ENCODE data around the gene ANGPTL5. TPM values are rescaled to one million over a fixed set of nuclear protein-coding genes. Genes with fewer than 3 reads are reported as not detected.
"Not testable (repeated sequence)": the region's sequence is repeated elsewhere in the genome, so short reads cannot be mapped to it uniquely, and the experiment has no call there.

Gene ANGPTL5
- not detected in 2 replicates for total RNA-seq

- H3K4me1 Mint-ChIP-seq = peaks cover 27% of the 10 kb centered on the region
- no peak for ATAC-seq (ENCODE audit: low read depth)
- H3K27me3 Mint-ChIP-seq = peaks cover 5% of the 10 kb centered on the region
- peaks cover 4% of the 10 kb centered on the region for H3K36me3 Mint-ChIP-seq (ENCODE audit: low read depth)
- intact Hi-C loops (cut with micrococcal nuclease) = loop anchor here (5.0 to 10.0 kb wide), 5 partner anchors 351 to 1191 kb away; partner anchors contain the start of genes DCUN1D5, DYNC2H1 and TMEM123
- H3K9me3 Mint-ChIP-seq = no peaks in the 10 kb centered on the region
- peak within 1 kb of the TSS; percentile 94 for H3K4me3 Mint-ChIP-seq
- peak within 1 kb of the TSS; percentile 95 for H3K27ac Mint-ChIP-seq
- DNase-seq = no peak
- ChIA-PET CTCF (no interaction called here), POLR2A (no interaction called here)
- TF ChIP-seq CTCF (IDR thresholded peaks at IDR 0.05) = no peak
Observed at GRCh38 chr11:101916422-101916821, at the start of gene ANGPTL5. ANGPTL5 (minus strand) TSS chr11:101916522; CDS start chr11:101907909, 8,613 bp downstream.

GRCh38 chr11:101964200-101964599 lies 47.9 kb upstream of the ANGPTL5 start:
- H3K27me3 Mint-ChIP-seq; DNase-seq; POLR2A ChIA-PET; H3K27ac Mint-ChIP-seq; H3K9me3 Mint-ChIP-seq; H3K4me1 Mint-ChIP-seq; H3K4me3 Mint-ChIP-seq; intact Hi-C loops (cut with micrococcal nuclease); ATAC-seq (ENCODE audit: low read depth); CTCF ChIA-PET: not testable (repeated sequence)
- H3K36me3 Mint-ChIP-seq (ENCODE audit: low read depth) = peaks cover 11% of the 10 kb centered on the region

GRCh38 chr11:101960231-101960630 lies 43.9 kb upstream of the ANGPTL5 start:
- DNase-seq (no peak), ATAC-seq (ENCODE audit: low read depth) (no peak)
- no peaks in the 10 kb centered on the region for H3K4me1 Mint-ChIP-seq
- intact Hi-C loops (cut with micrococcal nuclease) = no loop called here
- H3K27me3 Mint-ChIP-seq = no peaks in the 10 kb centered on the region
- CTCF ChIA-PET = no interaction called here
- POLR2A ChIA-PET = no interaction called here
- TF ChIP-seq CTCF (IDR thresholded peaks at IDR 0.05) = no peak
- H3K9me3 Mint-ChIP-seq = peaks cover 2% of the 10 kb centered on the region
- H3K27ac Mint-ChIP-seq = no peak overlapping the region
- no peak overlapping the region for H3K4me3 Mint-ChIP-seq
- peaks cover 12% of the 10 kb centered on the region for H3K36me3 Mint-ChIP-seq (ENCODE audit: low read depth)

- DNase-seq (no peak), ATAC-seq (ENCODE audit: low read depth) (no peak)
- no peak overlapping the region for H3K4me3 Mint-ChIP-seq
- CTCF ChIA-PET = no interaction called here
- H3K27ac Mint-ChIP-seq = no peak overlapping the region
- POLR2A ChIA-PET = no interaction called here
- intact Hi-C loops (cut with micrococcal nuclease) = no loop called here
- peaks cover 3% of the 10 kb centered on the region for H3K36me3 Mint-ChIP-seq (ENCODE audit: low read depth)
- H3K27me3 Mint-ChIP-seq = no peaks in the 10 kb centered on the region
- H3K4me1 Mint-ChIP-seq = no peaks in the 10 kb centered on the region
- TF ChIP-seq CTCF (IDR thresholded peaks at IDR 0.05) = no peak
- H3K9me3 Mint-ChIP-seq = peaks cover 2% of the 10 kb centered on the region
Observed at GRCh38 chr11:101955701-101956100, 39.4 kb upstream of the ANGPTL5 start.

- Mint-ChIP-seq H3K4me3 (no peak overlapping the region), H3K4me1 (no peaks in the 10 kb centered on the region), H3K36me3 (ENCODE audit: low read depth) (peaks cover 3% of the 10 kb centered on the region), H3K27me3 (no peaks in the 10 kb centered on the region), H3K9me3 (peaks cover 2% of the 10 kb centered on the region), H3K27ac (no peak overlapping the region)
- CTCF ChIA-PET = no interaction called here
- TF ChIP-seq CTCF (IDR thresholded peaks at IDR 0.05) = no peak
- POLR2A ChIA-PET = no interaction called here
- intact Hi-C loops (cut with micrococcal nuclease) = no loop called here
- DNase-seq = no peak
- no peak for ATAC-seq (ENCODE audit: low read depth)
Observed at GRCh38 chr11:101955278-101955677, 39.0 kb upstream of the ANGPTL5 start.

- no peak for TF ChIP-seq CTCF (IDR thresholded peaks at IDR 0.05)
- CTCF ChIA-PET = interaction anchor here (1.1 kb wide), 1 partner anchor 18 kb away, joined by 3 read pairs; no protein-coding TSS in a partner anchor
- H3K4me3 Mint-ChIP-seq = no peak overlapping the region
- intact Hi-C loops (cut with micrococcal nuclease) = no loop called here
- DNase-seq (no peak), ATAC-seq (ENCODE audit: low read depth) (no peak)
- H3K27me3 Mint-ChIP-seq = no peaks in the 10 kb centered on the region
- H3K36me3 Mint-ChIP-seq (ENCODE audit: low read depth) = no peaks in the 10 kb centered on the region
- H3K9me3 Mint-ChIP-seq = no peaks in the 10 kb centered on the region
- POLR2A ChIA-PET = no interaction called here
- no peak overlapping the region for H3K27ac Mint-ChIP-seq
- no peaks in the 10 kb centered on the region for H3K4me1 Mint-ChIP-seq
Observed at GRCh38 chr11:101949680-101950220, 33.4 kb upstream of the ANGPTL5 start.
